Measurements from ENCODE around the gene ERRFI1.
"Not testable (repeated sequence)": the region's sequence is repeated elsewhere in the genome, so short reads cannot be mapped to it uniquely, and the experiment has no call there.

The ERRFI1 gene

DNA sequence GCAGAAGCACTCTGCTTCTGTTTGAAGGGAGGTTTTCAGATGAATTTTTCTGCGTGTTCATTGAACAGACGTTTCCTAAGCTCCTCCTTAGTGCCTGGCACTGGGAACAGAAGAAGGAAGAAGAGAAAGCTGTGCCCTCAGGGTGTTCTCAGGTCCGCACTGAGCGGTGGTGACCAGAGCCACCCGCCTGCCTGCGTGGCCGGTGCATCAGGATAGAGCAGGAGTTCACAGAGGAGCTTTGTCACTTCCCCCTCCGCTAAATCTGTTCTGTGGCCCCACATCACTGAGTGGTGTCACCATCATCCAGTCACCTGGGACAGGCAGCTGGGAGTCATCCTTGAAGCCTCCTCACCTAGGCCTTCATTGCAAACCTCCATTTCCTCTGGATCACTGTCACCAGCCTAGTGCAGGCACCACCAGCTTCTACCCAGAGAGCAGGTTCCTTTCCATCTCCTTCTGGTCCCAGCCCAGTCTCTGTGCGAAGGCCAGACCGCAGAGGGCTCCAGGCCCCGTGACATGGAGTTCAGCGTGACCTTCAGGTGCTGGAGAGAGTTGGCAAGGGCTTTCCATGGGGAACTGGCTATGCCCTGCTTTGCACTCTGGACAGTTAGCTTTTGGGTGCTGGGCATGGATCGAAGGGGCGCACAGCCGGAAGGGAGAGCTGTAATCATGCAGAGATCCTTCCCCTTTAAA lies 42.9 kb downstream of the ERRFI1 start:
- DNase-seq (ENCODE audit: insufficient read length, low spot score) = no peak
- FAIRE-seq = no peak

DNA sequence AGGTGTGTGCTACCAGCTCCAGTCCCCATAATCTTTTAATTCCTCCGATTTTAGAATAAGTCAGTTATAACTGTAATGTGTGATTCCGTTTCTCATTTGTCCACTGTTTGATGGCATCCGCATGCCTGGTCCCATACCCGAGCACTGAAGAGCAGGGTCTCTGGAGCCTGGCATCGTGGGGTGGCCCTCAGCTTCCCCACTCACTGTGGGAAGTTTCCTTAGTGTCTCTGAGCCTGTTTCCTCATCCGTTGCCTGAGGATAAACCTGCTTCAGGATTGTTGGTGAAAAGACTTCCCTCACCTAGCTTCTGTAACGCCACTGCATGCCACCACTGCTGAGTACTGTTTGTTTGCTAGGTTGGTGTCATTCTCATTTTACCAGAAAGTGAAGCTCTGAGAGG lies 45.1 kb downstream of the ERRFI1 start:
- DNase-seq (ENCODE audit: insufficient read length, low spot score) (no peak), FAIRE-seq (no peak)

DNA sequence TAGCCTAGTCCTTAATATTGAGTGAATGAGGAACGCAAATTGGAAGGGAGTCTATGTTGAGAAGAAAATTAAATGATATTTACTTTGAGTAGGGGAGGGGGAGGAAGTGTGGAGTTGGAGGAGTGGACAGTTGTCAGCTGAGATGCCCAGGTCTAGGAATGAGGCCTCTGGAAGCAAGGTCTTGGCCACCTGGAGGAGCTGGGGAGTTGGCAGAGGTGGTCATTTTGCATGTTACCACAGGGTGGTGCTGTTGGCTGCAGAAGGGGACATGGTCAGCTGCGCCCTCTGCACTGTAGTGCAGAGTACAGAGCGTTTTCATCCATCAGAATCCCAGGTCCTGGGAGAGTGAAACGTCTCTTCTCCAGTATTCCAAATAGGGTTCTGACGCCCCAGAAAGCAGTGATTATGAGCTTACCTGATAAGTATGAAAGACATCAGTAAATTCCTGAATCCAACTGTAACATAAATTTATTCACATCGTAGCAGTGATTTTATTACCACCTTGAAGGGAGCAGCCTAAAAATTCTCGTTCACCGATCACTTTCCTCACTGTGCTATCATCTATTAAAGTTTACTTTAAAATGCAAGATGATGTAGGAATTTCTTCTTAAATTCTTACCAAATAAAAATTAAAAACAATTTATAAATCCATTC lies 50.8 kb downstream of the ERRFI1 start:
- DNase-seq (ENCODE audit: insufficient read length, low spot score) (peak; percentile 79), FAIRE-seq (peak; percentile 67)

DNA sequence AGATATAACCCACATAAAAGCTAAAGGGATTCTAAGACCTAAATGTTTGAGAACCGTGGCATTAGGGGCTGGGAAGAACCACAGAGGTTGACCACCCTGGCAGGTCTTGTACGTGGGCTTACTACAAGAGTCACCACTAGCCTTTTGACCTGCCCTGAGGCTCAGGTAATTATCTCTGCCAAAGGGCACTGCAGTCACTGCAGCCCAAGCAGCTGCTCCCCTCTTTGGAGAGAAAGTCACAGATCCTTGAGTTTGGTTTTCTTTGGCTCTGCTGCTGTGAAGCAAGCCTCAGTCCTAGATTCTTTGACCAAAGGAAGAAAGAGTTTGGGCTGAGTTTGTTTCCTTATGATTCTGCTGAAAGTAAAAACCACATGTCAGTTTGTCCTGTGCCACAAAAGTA lies 53.0 kb downstream of the ERRFI1 start:
- FAIRE-seq = no peak
- DNase-seq (ENCODE audit: insufficient read length, low spot score) = no peak

DNA sequence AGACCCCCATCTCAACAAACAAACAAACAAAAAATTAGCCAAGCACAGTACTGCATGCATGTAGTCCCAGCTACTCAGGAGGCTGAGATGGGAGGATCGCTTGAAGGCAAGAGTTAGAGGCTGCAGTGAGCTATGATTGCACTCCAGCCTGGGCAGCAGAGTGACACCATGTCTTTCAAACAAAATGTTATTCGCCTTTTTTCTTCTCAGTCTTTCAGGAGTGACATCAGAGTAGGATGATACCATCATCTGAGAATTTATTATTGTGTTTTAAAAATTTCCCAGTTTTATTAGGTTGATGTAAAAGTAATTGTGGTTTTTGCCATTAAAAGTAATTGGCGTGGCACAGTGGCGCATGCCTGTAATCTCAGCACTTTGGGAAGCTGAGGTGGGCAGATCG lies 53.8 kb downstream of the ERRFI1 start:
- no peak for DNase-seq (ENCODE audit: insufficient read length, low spot score)
- no peak for FAIRE-seq

DNA sequence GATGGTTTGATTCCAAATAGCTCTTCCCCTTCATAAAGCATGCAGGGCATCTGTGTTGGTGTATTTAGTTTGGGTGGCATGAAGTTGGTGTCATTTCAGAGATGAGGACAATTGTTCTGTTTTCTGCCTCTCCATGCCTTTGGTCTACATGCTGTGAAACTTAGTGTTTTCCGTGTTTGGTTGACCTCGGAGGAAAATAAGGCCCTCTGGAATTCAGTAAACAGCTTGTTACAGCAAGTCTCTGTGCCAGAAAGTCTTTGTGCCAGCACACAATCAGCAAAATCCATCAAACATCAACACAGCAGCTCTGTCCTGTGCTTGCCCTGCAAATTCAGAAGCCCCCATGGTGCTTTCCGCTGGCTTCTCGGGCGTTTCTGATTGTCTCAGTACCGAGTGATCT lies 55.1 kb downstream of the ERRFI1 start:
- DNase-seq (ENCODE audit: insufficient read length, low spot score) (no peak), FAIRE-seq (no peak)

DNA sequence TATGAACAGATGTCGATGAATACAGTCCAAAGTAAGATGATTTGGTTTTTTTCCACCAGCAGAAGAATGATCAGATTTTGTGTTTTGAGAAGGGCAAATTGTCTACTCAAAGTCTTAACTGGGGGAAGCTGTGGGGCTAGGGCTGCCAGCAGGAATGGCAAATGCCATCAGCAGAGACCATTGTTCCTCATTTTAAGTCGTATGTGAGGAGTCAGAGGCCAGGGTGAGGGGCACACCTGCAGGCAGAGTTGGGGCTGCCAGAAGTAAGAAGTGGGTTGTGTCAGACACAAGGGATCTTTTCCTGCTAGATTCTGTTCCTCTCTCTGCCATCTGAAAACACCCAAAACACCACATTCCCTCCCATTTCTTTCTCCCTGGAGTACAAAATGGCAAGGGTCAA lies 55.9 kb downstream of the ERRFI1 start:
- no peak for FAIRE-seq
- no peak for DNase-seq (ENCODE audit: insufficient read length, low spot score)

DNA sequence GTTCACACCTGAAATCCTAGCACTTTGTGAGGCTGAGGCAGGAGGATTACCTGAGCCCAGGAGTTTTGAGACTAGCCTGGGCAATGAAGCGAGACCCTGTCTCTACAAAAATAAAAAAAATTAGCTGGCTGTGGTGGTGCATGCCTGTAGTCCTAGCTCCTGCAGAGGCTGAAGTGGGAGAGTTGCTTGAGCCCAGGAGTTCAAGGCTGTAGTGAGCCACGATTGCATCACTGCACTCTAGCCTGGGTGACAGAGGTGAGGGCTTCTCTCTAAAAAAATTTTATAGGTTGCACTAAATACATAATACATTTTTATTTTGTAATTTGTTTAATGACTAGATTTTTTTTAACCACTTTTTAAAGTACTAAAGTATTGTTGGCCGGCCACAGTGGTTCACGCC lies 58.5 kb downstream of the ERRFI1 start:
- DNase-seq (ENCODE audit: insufficient read length, low spot score) (no peak), FAIRE-seq (no peak)

DNA sequence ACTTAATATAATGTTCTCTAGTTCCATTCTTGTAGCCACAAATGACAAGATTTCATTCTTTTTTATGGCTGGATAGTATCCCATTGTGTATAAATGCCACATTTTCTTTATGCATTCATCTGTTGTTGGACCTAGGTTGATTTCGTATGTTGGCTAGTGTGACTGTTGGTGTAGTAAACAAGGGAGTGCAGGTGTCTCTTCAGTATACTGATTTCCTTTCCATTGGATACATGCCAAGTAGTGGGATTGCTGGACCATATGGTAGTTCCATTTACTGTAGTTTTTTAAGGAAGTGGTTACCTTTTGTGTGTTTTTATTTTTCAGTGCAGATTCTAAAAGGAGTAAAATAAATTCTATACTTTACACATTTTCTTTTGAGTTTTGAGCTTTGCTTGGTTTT lies 58.9 kb downstream of the ERRFI1 start:
- DNase-seq (ENCODE audit: insufficient read length, low spot score) (no peak), FAIRE-seq (no peak)

DNA sequence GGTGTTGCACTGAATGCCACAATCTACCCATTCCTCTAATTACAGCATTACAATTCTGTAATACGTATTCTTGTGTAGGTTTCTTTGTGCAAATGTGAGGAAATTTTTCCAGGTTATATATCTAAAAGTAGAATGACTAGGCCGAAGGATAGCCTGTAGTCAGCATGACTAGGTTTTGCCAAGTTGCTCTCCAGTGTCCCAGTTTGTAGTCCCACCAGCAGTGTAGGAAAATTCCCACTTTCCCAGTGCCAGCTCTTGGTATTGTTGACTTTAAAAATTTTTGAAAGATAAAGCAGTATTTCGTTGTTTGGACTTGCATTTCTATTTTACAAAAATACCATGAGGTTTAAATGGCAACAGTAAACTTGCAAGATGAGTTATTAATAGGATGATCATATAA lies 61.6 kb downstream of the ERRFI1 start:
- FAIRE-seq (no peak), DNase-seq (ENCODE audit: insufficient read length, low spot score) (no peak)

DNA sequence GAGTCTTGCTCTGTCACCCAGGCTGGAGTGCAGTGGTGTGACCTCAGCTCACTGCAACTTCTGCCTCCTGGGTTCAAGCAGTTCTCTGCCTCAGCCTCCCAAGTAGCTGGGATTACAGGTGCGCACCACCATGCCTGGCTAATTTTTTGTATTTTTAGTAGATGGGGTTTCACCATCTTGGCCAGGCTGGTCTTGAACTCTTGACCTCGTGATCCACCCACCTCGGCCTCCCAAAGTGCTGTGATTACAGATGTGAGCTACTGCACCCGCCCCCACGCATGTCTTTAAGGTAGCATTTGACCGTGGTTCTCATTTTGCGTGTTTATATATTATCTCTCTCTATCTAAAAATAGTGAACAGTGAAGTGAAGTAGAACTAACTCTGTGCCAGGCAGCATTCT lies 62.3 kb downstream of the ERRFI1 start:
- DNase-seq (ENCODE audit: insufficient read length, low spot score); FAIRE-seq: not testable (repeated sequence)

DNA sequence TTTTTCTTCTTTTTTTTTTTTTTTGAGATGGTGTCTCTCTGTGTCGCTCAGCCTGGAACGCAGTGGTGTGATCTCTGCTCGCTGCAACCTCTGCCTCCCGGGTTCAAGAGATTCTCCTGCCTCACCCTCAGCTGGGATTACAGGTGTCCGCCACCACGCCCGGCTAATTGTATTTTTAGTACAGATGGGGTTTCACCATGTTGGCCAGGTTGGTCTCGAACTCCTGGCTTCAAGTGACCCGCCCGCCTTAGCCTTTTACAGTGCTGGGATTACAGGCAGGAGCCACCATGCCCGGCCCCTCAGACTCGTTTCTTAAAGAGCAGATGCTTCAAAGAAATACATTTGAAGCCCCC lies 62.8 kb downstream of the ERRFI1 start:
- not testable (repeated sequence) for FAIRE-seq; DNase-seq (ENCODE audit: insufficient read length, low spot score)

DNA sequence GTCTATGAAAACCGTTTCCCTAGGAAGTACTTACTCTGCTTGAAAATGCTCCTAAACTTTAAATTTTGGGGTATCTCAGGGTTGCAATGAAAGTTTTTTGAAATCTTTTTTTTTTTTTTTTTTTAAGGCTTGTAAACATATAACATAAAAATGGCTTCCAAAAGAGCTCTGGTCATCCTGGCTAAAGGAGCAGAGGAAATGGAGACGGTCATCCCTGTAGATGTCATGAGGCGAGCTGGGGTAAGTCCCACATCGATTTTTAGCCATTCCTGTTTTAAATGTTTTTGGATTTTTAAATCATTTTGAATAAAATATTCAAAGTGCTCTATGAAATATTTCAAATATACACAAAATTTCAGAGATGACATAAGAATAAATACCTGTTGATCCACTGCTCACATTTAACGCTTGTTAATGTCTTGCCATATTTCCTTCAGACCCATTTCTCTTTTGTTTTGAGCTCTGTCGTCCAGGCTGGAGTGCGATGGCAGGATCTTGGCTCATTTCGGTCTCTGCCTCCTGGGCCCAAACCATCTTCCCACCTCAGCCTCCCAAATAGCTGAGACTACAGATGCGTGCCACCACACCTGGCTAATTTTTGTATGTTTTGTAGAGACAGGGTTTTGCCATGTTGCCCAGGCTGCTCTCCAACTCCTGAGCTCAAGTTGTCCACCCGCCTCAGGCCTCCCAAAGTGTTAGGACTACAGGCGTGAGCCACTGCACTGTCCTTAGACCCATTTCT lies 63.3 kb downstream of the ERRFI1 start:
- FAIRE-seq = no peak
- DNase-seq (ENCODE audit: insufficient read length, low spot score) = no peak

DNA sequence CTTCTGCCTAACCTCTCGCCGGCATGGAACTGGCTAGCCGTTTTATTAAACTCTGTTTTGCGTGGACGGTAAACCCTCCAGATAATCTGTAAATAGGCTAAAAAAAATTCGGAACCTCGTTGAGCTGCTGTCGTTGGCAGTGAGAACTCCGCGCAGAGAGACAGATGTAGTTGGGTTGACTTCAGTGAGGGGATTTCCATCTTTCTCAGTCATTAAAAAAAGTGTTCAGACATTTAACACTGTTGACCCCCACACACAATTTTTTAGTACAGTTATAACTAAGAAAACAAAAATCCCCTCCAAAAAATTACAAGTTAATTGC lies 64.1 kb downstream of the ERRFI1 start:
- no peak for FAIRE-seq
- DNase-seq (ENCODE audit: insufficient read length, low spot score) = peak; percentile 15

Measured in HTR-8/SVneo (cell line).